Spleen (tissue), 7 donors: ENCODE measurements around the gene ZNF467.

ENCODE experiments used
- CTCF ChIP-seq, 11 experiments: fragments of 200-600 bp in 7 of 11; fragments of 450-650 bp in 4 of 11; sonication (generic) in 4 of 11; IDR thresholded peaks in 8 of 11; conservative IDR thresholded peaks in 3 of 11; 1 replicate in 7 of 11; 2 replicates in 4 of 11; pipeline versions ENCODE4 v1.4.0 to v1.8.0; 2016 to 2021; ENCODE audit warnings: antibody characterized with exemption in 11 of 11, inconsistent platforms in 4 of 11, mild to moderate bottlenecking in 1 of 11
- POLR2A ChIP-seq, 3 donors: fragments of 450-650 bp; IDR thresholded peaks; one replicate each; pipeline ENCODE4 v1.5.1; 2017; ENCODE audit warnings: antibody characterized with exemption in 3 of 3, mild to moderate bottlenecking in 1 of 3
- POLR2AphosphoS5 ChIP-seq, 3 donors: sonication (generic); formaldehyde crosslinking; IDR thresholded peaks; one replicate each; pipeline ENCODE4 v1.5.1; 2017; ENCODE audit warnings: antibody characterized with exemption in 3 of 3
- donor health status: DM: no; HTN: no; CAD: no; lungs with moderate emphysema.
- donor health status: DM: no; HTN: no; CAD: no.
- donor health status: DM: no; HTN: no; CAD: no.

GRCh38 chr7:149806726-149807125 lies 33.3 kb upstream of the ZNF467 start:
- TF ChIP-seq CTCF (IDR thresholded peaks at IDR 0.05 in 8 of 11, conservative IDR thresholded peaks at IDR 0.05 in 3 of 11) (no peak), POLR2A (IDR thresholded peaks at IDR 0.05) (no peak), POLR2AphosphoS5 (IDR thresholded peaks at IDR 0.05) (no peak)
